Motor neuron (in vitro differentiated cells): Measurements from ENCODE around the gene WDR37. TPM values are rescaled to one million over a fixed set of nuclear protein-coding genes. Genes with fewer than 3 reads are reported as not detected.

Experiments
- ATAC-seq, 8 experiments: fragments of 200-7000 bp; cut with Tn5 transposase; replicated peaks in 6 of 8; 2 replicates each; pipeline ENCODE4 v1.8.0; 2021; ENCODE audit warnings: mild to moderate bottlenecking in 8 of 8, moderate library complexity in 8 of 8
- H3K27ac ChIP-seq, 2 donors: fragments of 250-450 bp; sonication (Bioruptor Pico); 2 replicates each; pipeline ENCODE4 v1.9.0; 2021; ENCODE audit warnings: antibody characterized with exemption in 2 of 2, mild to moderate bottlenecking in 2 of 2, moderate library complexity in 1 of 2
- H3K4me1 ChIP-seq, 2 donors: fragments of 250-450 bp; sonication (Bioruptor Pico); replicated peaks in 1 of 2; 2 replicates each; pipeline ENCODE4 v1.6.1; 2021; ENCODE audit warnings: antibody characterized with exemption in 2 of 2, mild to moderate bottlenecking in 2 of 2, moderate library complexity in 1 of 2
- H3K4me3 ChIP-seq, 5 donors: fragments of 250-450 bp; sonication (Bioruptor Pico); 2 replicates each; pipeline ENCODE4 v1.9.0; 2021; ENCODE audit warnings: antibody characterized with exemption in 5 of 5, mild to moderate bottlenecking in 5 of 5, moderate library complexity in 4 of 5
- WGBS, 10 experiments: fragments of 450-650 bp; shearing (Covaris generic); methylation state at CpG; one replicate each; pipeline ENCODE4 v1.0.0; 2022; 5-methylcytosine and 5-hydroxymethylcytosine counted together
- in situ Hi-C, 9 experiments: fragments of 400-800 bp; cut with MboI; loops; one replicate each; pipeline ENCODE4 v1.15.0; 2021; ENCODE audit warnings: low sequenced_read_pairs in 9 of 9, low pct_unique_long_range_greater_than_20kb in 2 of 9; ENCODE audit not compliant: unreplicated experiment in 9 of 9
- total RNA-seq, 8 experiments: library from RNA; unstranded; fragments of 300-600 nt; gene quantifications; 2 replicates each; pipeline versions ENCODE4 v1.2.3 to v1.2.4, GENCODE V29; 2022

WDR37 gene
- total RNA-seq, 8 experiments from 2014 or later: 8.4 to 20.3 (median 16.1) TPM

GRCh38 chr10:1089017-1089689, 33.0 kb downstream of the WDR37 start:
- 80 to 100% (median 82%) methylated on average over 2 to 10 of the region's 19 CpGs; no CpG with 5 or more reads in 3 of the 10 experiments for WGBS, 10 experiments
- no peak for ATAC-seq
- Histone ChIP-seq H3K27ac (no peak overlapping the region), H3K4me1 (no peaks in the 10 kb centered on the region), H3K4me3 (no peak overlapping the region)
- in situ Hi-C loops: no loop called here

GRCh38 chr10:1090696-1091095, 34.5 kb downstream of the WDR37 start:
- in situ Hi-C loops: no loop called here
- 90 to 100% (median 93%) methylated on average over 1 to 8 of the region's 14 CpGs; no CpG with 5 or more reads in 5 of the 10 experiments for WGBS, 10 experiments
- no peak for ATAC-seq

GRCh38 chr10:1093696-1094095, 37.5 kb downstream of the WDR37 start:
- WGBS, 10 experiments: 85 to 100% (median 95%) methylated on average over 1 to 9 of the region's 9 CpGs; no CpG with 5 or more reads in 1 of the 10 experiments
- in situ Hi-C loops: no loop called here
- H3K4me1 ChIP-seq: no peaks in the 10 kb centered on the region
- H3K4me3 ChIP-seq: no peak overlapping the region
- no peak overlapping the region for H3K27ac ChIP-seq
- no peak for ATAC-seq

More at GRCh38 chr10:1090696-1091095, 34.5 kb downstream of the WDR37 start:
- Histone ChIP-seq H3K4me1 (no peaks in the 10 kb centered on the region), H3K27ac (no peak overlapping the region), H3K4me3 (no peak overlapping the region)

DNA sequence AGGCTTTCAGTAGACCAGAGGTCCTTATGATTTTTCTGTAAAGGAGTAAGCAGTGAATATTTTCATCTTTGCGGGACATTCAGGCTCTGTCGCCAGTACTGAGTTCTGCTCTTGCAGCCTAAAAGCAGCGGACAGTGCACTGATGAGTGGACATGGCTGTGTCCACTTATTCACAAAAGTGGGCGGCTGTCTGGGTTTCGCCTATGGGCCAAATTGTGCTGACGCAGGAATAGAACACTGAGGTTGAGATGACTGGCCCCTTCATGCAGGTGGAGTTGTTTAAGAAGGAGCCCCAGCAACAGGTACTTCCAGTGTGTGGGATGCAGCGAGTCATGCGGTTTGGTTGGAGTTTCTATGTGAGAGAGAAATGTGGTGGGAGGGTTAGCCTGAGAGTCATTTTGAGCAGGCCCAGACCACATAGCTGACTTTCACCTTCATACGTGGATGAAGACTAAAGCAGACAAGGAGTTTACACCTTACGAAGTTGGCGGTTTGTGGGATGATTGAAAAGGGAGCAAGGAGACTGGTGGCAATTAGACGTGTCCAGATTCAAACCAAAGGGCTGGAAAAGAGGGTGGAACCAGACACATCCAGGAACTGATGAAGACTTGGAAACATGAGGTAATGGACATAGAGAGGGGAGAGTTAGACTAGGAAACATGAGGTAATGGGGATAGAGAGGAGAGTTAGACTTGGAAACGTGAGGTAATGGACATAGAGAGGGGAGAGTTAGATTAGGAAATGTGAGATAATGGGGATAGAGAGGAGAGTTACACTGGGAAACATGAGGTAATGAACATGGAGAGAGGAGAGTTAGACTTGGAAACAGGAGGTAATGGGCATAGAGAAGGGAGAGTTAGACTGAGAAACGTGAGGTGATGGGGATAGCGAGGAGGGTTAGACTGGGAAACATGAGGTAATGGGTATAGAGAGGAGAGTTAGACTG, 38.2 kb downstream of the WDR37 start:
- no peak overlapping the region for H3K4me3 ChIP-seq
- in situ Hi-C loops: no loop called here
- no peak overlapping the region for H3K27ac ChIP-seq
- ATAC-seq: no peak
- 79 to 100% (median 95%) methylated on average over 4 to 13 of the region's 15 CpGs for WGBS, 10 experiments
- H3K4me1 ChIP-seq: no peaks in the 10 kb centered on the region

- no peak for ATAC-seq
- Histone ChIP-seq H3K4me1 (no peaks in the 10 kb centered on the region), H3K4me3 (no peak overlapping the region), H3K27ac (no peak overlapping the region)
- in situ Hi-C loops: no loop called here
- 70 to 100% (median 90%) methylated on average over 1 to 10 of the region's 12 CpGs; no CpG with 5 or more reads in 1 of the 10 experiments for WGBS, 10 experiments
Observed at GRCh38 chr10:1095498-1095897, 39.3 kb downstream of the WDR37 start.

DNA sequence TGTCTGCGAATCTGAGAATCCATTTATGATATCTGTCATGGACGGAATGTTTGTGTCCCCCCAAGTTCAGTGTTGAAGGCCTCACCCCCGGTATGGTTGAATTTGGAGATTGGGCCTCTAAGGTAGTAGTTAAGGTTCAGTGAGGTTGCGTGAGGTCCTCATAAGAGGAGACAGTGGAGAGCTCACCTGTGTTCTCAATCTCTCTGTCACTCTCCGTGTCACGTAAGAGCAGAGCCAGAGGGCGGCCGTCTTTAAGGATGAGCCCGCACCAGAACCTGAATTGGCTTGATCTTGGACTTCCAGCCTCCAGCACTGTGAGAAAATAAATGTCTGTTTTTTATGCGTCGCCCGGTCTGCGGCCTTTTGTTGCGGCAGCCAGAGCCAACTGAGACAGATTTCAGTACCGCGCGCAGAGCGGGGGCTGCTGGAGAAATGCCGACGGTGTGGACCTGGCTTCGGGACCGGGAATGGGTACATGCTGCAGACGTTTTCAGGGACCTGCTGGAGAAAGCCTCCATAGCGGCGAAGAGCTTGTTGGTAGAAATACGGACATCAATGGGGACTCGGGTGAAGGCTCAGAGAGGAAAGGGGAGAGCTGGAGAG, 40.2 kb downstream of the WDR37 start:
- no peak for ATAC-seq
- Histone ChIP-seq H3K4me3 (no peak overlapping the region), H3K4me1 (no peaks in the 10 kb centered on the region), H3K27ac (no peak overlapping the region)
- 87 to 100% (median 93%) methylated on average over 2 to 23 of the region's 27 CpGs; no CpG with 5 or more reads in 1 of the 10 experiments for WGBS, 10 experiments
- in situ Hi-C loops: no loop called here

- in situ Hi-C loops: no loop called here
- Histone ChIP-seq H3K27ac (no peak overlapping the region), H3K4me3 (no peak overlapping the region), H3K4me1 (no peaks in the 10 kb centered on the region)
- WGBS, 10 experiments: 50 to 100% (median 92%) methylated on average over 1 to 4 of the region's 6 CpGs; no CpG with 5 or more reads in 6 of the 10 experiments
- ATAC-seq: no peak
Observed at GRCh38 chr10:1097436-1097835, 41.3 kb downstream of the WDR37 start.

DNA sequence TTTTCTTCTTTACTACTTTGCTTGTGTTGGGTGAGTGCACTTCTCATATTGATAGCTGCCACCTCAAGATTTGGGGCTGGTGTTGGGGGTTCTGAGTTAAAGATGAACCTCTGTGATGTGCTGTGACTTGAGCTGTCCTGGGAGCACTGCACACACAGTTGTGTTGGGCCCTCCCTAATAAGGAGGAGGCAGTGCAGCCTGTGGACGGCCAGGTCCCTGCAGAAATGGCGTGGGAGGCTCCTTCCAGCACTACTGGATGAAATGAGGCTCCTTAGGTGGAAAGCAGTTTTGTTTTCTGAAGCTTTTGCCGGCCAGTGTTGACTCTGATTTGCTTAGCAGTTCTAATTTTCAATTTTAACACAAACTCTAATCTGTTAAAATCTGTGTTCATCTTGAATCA, 44.0 kb downstream of the WDR37 start:
- Histone ChIP-seq H3K4me3 (no peak overlapping the region), H3K4me1 (no peaks in the 10 kb centered on the region), H3K27ac (no peak overlapping the region)
- in situ Hi-C loops: no loop called here
- no peak for ATAC-seq
- 40 to 84% (median 79%) methylated on average over 1 to 3 of the region's 3 CpGs; no CpG with 5 or more reads in 4 of the 10 experiments for WGBS, 10 experiments

GRCh38 chr10:1100691-1101368, 44.6 kb downstream of the WDR37 start:
- WGBS, 10 experiments: 75 to 100% (median 76%) methylated on average over 1 to 10 of the region's 23 CpGs; no CpG with 5 or more reads in 5 of the 10 experiments
- ATAC-seq: no peak
- in situ Hi-C loops: no loop called here
- H3K4me1 ChIP-seq: no peaks in the 10 kb centered on the region
- H3K4me3 ChIP-seq: no peak overlapping the region
- H3K27ac ChIP-seq: no peak overlapping the region

DNA sequence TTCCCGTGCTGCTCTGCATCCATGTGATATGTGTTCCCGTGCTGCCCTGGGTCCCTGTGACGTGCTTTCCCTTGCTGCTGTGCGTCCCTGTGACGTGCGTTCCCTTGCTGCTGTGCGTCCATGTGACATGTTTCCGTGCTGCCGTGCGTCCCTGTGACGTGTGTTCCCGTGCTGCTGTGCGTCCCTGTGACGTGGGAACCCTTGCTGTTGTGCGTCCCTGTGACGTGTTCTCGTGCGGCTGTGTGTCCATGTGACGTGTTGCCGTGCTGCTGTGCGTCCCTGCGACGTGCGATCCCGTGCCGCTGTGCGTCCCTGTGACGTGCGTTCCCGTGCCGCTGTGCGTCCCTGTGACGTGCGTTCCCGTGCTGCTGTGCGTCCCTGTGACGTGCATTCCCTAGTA, 45.8 kb downstream of the WDR37 start:
- no peak for ATAC-seq
- WGBS, 10 experiments: 86 to 100% (median 98%) methylated on average over 1 to 12 of the region's 37 CpGs; no CpG with 5 or more reads in 3 of the 10 experiments
- in situ Hi-C loops: no loop called here

DNA sequence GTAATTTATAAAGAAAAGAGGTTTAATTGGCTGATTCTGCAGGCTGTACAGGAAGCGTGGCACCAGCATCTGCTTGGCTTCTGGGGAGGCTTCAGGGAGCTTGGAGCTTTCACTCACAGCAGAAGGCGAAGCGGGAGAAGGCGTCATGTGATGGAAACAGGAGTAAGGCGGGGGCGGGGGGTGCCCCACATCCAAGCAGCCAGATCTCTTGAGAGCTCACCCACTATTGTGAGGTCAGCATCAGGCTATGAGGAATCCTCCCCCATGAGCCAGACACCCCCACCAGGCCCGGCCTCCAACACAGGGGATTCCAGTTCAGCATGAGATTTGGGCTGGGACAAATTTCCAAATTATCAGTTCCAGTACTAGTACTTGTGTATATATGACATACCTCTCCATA, 46.2 kb downstream of the WDR37 start:
- in situ Hi-C loops: no loop called here
- no peak for ATAC-seq
- Histone ChIP-seq H3K4me3 (no peak overlapping the region), H3K4me1 (no peaks in the 10 kb centered on the region), H3K27ac (no peak overlapping the region)
- WGBS, 10 experiments: 80 to 100% (median 92%) methylated on average over 1 to 3 of the region's 7 CpGs; no CpG with 5 or more reads in 5 of the 10 experiments

More for the DNA sequence above, 45.8 kb downstream of the WDR37 start:
- H3K4me3 ChIP-seq: no peak overlapping the region
- H3K27ac ChIP-seq: no peak overlapping the region
- no peaks in the 10 kb centered on the region for H3K4me1 ChIP-seq

- no peak for ATAC-seq
- in situ Hi-C loops: no loop called here
- Histone ChIP-seq H3K4me1 (no peaks in the 10 kb centered on the region), H3K4me3 (no peak overlapping the region), H3K27ac (no peak overlapping the region)
- WGBS, 10 experiments: 80 to 100% (median 89%) methylated on average over 1 to 2 of the region's 2 CpGs; no CpG with 5 or more reads in 7 of the 10 experiments
Observed at GRCh38 chr10:1102831-1103230, 46.6 kb downstream of the WDR37 start.
